Left ventricle myocardium inferior (tissue), 1 donor: ENCODE measurements around the gene SMIM1. TPM values are rescaled to one million over a fixed set of nuclear protein-coding genes. Genes with fewer than 3 reads are reported as not detected.

Experiments used
- DNase-seq: peaks from one replicate; pipeline ENCODE4 v3.0.0-alpha.2; 2020
- H3K27ac ChIP-seq: fragments of 200-600 bp; replicated peaks from 2 replicates; pipeline ENCODE4 v1.8.0; 2021
- H3K27me3 ChIP-seq: fragments of 200-600 bp; 2 replicates; pipeline ENCODE4 v1.8.0; 2021; ENCODE audit warnings: low read depth
- H3K36me3 ChIP-seq: fragments of 200-600 bp; 2 replicates; pipeline ENCODE4 v1.8.0; 2021
- H3K4me1 ChIP-seq: fragments of 200-600 bp; 2 replicates; pipeline ENCODE4 v1.8.0; 2021
- H3K4me3 ChIP-seq: fragments of 200-600 bp; 2 replicates; pipeline ENCODE4 v1.8.0; 2021; ENCODE audit warnings: mild to moderate bottlenecking, moderate library complexity
- H3K9me3 ChIP-seq: fragments of 200-600 bp; replicated peaks from 2 replicates; pipeline ENCODE4 v1.8.0; 2021
- intact Hi-C: fragments of 100-400 bp; cut with micrococcal nuclease; formaldehyde crosslinking; loops from one replicate; pipeline ENCODE4 v1.11.0; 2022
- total RNA-seq: library from RNA; stranded (reverse); fragmentation: NEBNext Ultra II Directional; extraction: Animal tissue kit (Norgen Biotek cat#: 25700); gene quantifications from one replicate; pipeline ENCODE4 v1.2.1, GENCODE V29; 2021
- TF ChIP-seq, protein P1 (sequence below): fragments of 200-600 bp; IDR thresholded peaks from 2 replicates; pipeline ENCODE4 v1.8.0; 2021; ENCODE audit warnings: antibody characterized with exemption, mild to moderate bottlenecking, borderline replicate concordance
- donor health status: DM: no; HTN: yes; CAD: no; lungs with severe emphysema.

The SMIM1 gene
- total RNA-seq, 1 donor from 2014 or later: 13.9 TPM

DNA sequence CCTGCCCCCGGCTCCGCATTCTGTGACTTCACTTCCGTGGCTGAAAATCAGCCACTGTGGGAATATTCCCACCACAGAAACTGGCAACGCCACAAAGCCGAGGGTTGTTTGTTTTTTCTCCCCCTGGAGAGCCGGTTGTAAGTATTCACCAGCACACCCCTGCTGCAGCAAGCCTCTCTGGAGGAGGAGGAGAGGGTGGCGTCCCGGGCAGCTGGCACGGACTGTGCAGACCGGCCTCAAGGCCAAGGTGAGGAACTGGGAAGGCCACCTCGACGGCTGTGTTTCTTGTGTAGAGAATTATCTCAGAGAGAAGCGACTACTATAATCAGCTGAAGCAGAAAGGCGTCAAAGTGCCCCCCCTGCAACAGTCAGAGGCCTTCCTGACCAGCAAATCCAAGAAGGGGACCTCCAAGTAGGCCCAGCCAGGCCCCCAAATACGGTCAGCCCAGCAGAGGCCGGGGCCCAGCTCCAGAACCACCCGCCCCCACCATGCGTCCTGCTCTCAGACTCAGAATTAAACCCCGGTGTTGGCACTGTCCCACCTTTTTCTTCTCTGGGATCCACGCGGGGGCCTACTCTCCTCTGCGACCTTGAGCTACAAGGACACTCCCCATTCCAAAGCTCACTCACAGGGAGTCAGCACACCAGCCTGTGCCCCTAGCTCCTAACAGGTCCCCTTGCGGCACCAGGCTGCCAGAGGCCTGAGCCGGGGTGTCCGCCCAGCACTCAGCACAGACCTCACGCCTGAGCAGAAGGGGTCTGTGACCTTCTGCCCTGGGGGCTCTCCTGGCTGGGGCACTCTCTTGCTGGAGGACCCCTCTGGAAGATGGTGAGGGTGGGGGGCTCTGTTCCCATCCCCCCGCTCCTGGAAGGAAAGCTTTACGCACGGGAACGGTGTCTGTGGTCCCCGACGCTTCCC, 1.2 kb upstream of the SMIM1 start:
- peak overlapping the region; percentile 55 for H3K27ac ChIP-seq
- H3K4me1 ChIP-seq: peaks cover 52% of the 10 kb centered on the region

GRCh38 chr1:3772027-3772714, 378 bp upstream of the SMIM1 start:
- TF ChIP-seq, protein P1, sequence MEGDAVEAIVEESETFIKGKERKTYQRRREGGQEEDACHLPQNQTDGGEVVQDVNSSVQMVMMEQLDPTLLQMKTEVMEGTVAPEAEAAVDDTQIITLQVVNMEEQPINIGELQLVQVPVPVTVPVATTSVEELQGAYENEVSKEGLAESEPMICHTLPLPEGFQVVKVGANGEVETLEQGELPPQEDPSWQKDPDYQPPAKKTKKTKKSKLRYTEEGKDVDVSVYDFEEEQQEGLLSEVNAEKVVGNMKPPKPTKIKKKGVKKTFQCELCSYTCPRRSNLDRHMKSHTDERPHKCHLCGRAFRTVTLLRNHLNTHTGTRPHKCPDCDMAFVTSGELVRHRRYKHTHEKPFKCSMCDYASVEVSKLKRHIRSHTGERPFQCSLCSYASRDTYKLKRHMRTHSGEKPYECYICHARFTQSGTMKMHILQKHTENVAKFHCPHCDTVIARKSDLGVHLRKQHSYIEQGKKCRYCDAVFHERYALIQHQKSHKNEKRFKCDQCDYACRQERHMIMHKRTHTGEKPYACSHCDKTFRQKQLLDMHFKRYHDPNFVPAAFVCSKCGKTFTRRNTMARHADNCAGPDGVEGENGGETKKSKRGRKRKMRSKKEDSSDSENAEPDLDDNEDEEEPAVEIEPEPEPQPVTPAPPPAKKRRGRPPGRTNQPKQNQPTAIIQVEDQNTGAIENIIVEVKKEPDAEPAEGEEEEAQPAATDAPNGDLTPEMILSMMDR: no peak
- Histone ChIP-seq H3K9me3 (no peaks in the 10 kb centered on the region), H3K36me3 (no peaks in the 10 kb centered on the region), H3K27me3 (peaks cover 19% of the 10 kb centered on the region), H3K4me1 (peaks cover 52% of the 10 kb centered on the region), H3K4me3 (peak overlapping the region; percentile 74), H3K27ac (peak overlapping the region; percentile 83)
- intact Hi-C loops: no loop called here
- peak; percentile 92 for DNase-seq

More for the DNA sequence above, 1.2 kb upstream of the SMIM1 start:
- Histone ChIP-seq H3K36me3 (no peaks in the 10 kb centered on the region), H3K4me3 (peak overlapping the region; percentile 74), H3K9me3 (no peaks in the 10 kb centered on the region), H3K27me3 (peaks cover 27% of the 10 kb centered on the region)
- DNase-seq: no peak
- TF ChIP-seq, protein P1: no peak
- intact Hi-C loops: no loop called here

- peaks cover 16% of the 10 kb centered on the region for H3K27me3 ChIP-seq
- DNase-seq: no peak
- H3K4me3 ChIP-seq: peak overlapping the region; percentile 74
- TF ChIP-seq, protein P1: no peak
- peaks cover 1% of the 10 kb centered on the region for H3K36me3 ChIP-seq
- no peaks in the 10 kb centered on the region for H3K9me3 ChIP-seq
- H3K27ac ChIP-seq: peak overlapping the region; percentile 83
- intact Hi-C loops: no loop called here
- H3K4me1 ChIP-seq: peaks cover 54% of the 10 kb centered on the region
Observed at GRCh38 chr1:3773572-3774275, 1.2 kb downstream of the SMIM1 start.

DNA sequence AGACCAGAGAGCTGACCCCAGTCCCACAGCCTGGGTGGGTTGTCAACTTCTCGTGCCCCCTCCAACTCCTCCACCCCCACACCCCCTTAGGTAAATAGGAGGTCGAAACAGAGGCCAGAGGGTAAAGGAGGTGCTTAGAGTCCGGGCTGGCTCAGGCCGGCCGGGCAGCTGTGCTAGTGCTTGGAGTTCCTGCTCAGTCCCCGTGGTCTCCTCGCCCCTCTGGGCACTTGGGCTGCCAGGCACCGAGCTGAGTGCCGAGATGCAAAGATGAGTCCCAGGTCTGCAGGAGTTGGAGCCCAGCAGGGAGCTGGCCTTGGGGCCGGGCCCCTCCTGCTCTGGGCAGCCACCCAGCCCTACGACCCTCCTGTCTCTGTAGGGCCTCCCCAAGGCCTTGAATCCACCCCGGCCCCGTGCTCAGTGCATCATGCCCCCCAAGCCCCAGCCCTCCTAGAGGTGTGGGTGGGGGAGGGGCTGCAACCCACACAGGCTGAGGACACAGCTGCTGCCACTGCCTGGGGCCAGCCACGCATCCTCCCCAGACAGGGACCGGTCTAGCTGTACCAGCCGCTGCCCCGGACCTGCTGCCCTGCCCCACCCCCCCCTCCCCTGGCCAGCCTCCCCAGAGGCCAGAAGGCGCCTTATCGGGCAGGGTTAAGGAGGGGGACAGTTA, 1.9 kb downstream of the SMIM1 start:
- H3K27ac ChIP-seq: peak overlapping the region; percentile 19
- peaks cover 59% of the 10 kb centered on the region for H3K4me1 ChIP-seq
- no peak overlapping the region for H3K4me3 ChIP-seq
- no peak for DNase-seq
- intact Hi-C loops: no loop called here
- TF ChIP-seq, protein P1: no peak
- H3K9me3 ChIP-seq: no peaks in the 10 kb centered on the region
- H3K27me3 ChIP-seq: peaks cover 16% of the 10 kb centered on the region
- H3K36me3 ChIP-seq: peaks cover 8% of the 10 kb centered on the region
